GM12892 (cell line): ENCODE measurements around the gene AK3.

ENCODE experiments used
- POLR2A ChIP-seq: IDR thresholded peaks from 2 replicates; pipeline ENCODE4 v1.6.1; 2011; ENCODE audit warnings: low read depth, low read length, control low read depth
- POLR2AphosphoS5 ChIP-seq: IDR thresholded peaks from 2 replicates; pipeline ENCODE4 v1.6.1; 2011; ENCODE audit warnings: low read depth, low read length, control low read depth
- TAF1 ChIP-seq: IDR thresholded peaks from 2 replicates; pipeline ENCODE4 v1.6.1; 2011; ENCODE audit warnings: low read depth, mild to moderate bottlenecking, control low read depth, low read length, borderline replicate concordance

DNA sequence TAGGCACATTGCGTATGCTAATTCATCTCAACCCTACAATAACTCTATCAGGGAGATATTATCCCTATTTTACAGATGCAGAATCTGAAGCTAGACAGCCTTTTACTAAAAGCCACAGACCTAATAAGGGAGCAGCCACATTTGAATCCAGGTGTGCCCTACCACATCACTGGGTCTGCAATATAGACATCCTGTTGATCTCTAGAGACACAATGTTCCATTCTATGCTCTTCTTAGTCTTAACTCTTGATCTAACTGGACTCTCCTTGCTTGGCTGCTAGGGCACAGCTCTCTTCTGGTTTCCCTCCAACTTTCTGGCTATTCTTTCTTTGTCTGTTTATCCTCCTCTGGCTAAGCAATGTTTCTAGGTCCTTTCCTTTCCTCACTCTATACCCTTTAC is 73.3 kb downstream of the AK3 start:
- TF ChIP-seq POLR2A, result no peak
- TF ChIP-seq POLR2AphosphoS5, result no peak
- TF ChIP-seq TAF1, result no peak
